IMR-90 (cell line): ENCODE results near the gene GALNT13. TPM values are rescaled to one million over a fixed set of nuclear protein-coding genes. Genes with fewer than 3 reads are reported as not detected.

Experiments used
- ATAC-seq: fragments of 200-7000 bp; cut with Tn5 transposase; 2 replicates; pipeline ENCODE4 v1.9.1; 2020; ENCODE audit warnings: low read depth, mild to moderate bottlenecking, moderate library complexity
- BruUV-seq: library from RNA; stranded (reverse); fragments of 400-500 nt; replicated peaks from 2 replicates; lab custom pipeline; 2021; lab: Mats Ljungman, UMichigan
- CTCF ChIA-PET: fragments of 300-600 bp; formaldehyde crosslinking; extraction: SDS; loops from one replicate; lab custom pipeline; 2021; ENCODE audit warnings: antibody characterized with exemption; lab: Yijun Ruan, JAX
- POLR2A ChIA-PET: fragments of 300-600 bp; sonication (Branson Sonifier 250); formaldehyde crosslinking; loops from one replicate; lab custom pipeline; 2022; ENCODE audit warnings: antibody characterized with exemption; ENCODE audit not compliant: unreplicated experiment; lab: Charles Lee
- DNase-seq: peaks from one replicate; pipeline ENCODE4 v3.0.0; 2013
- H2AFZ ChIP-seq: replicated peaks from 2 replicates; pipeline ENCODE3; 2013; ENCODE audit warnings: low read length, mild to moderate bottlenecking; ENCODE audit not compliant: poor library complexity
- H2AK5ac ChIP-seq: 2 replicates; pipeline ENCODE4 v1.6.1; 2013; ENCODE audit warnings: low read depth, low read length, inconsistent platforms
- H2AK9ac ChIP-seq: replicated peaks from 2 replicates; pipeline ENCODE3; 2013; ENCODE audit warnings: mild to moderate bottlenecking, low read depth, low read length, moderate library complexity; ENCODE audit not compliant: poor library complexity
- H2BK120ac ChIP-seq: 2 replicates; pipeline ENCODE4 v1.6.1; 2013; ENCODE audit warnings: low read depth, low read length, inconsistent platforms
- H2BK15ac ChIP-seq: 3 replicates; pipeline ENCODE4 v1.6.1; 2013; ENCODE audit warnings: low read depth, low read length, inconsistent platforms
- H2BK20ac ChIP-seq: 2 replicates; pipeline ENCODE4 v1.6.1; 2013; ENCODE audit warnings: low read depth, mild to moderate bottlenecking, inconsistent platforms, low read length, moderate library complexity
- H2BK5ac ChIP-seq: 2 replicates; pipeline ENCODE4 v1.6.1; 2013; ENCODE audit warnings: mild to moderate bottlenecking, low read depth, low read length, inconsistent platforms; ENCODE audit not compliant: poor library complexity, severe bottlenecking
- H3K14ac ChIP-seq: replicated peaks from 2 replicates; pipeline ENCODE4 v1.6.1; 2013; ENCODE audit warnings: low read depth, low read length, inconsistent platforms
- H3K18ac ChIP-seq: 2 replicates; pipeline ENCODE4 v1.6.1; 2013; ENCODE audit warnings: low read depth, low read length, control low read depth
- H3K23ac ChIP-seq: 2 replicates; pipeline ENCODE4 v1.6.1; 2013; ENCODE audit warnings: low read depth, low read length, inconsistent platforms
- H3K27ac ChIP-seq: 2 replicates; pipeline ENCODE4 v1.5.1; 2013; ENCODE audit warnings: mild to moderate bottlenecking, control low read depth, low read length; ENCODE audit not compliant: insufficient read depth
- H3K27me3 ChIP-seq: 2 replicates; pipeline ENCODE4 v1.6.1; 2013; ENCODE audit warnings: low read length; ENCODE audit not compliant: control insufficient read depth, insufficient read depth
- H3K36me3 ChIP-seq: 2 replicates; pipeline ENCODE4 v1.6.1; 2013; ENCODE audit warnings: low read length, mixed read lengths; ENCODE audit not compliant: control insufficient read depth, insufficient read depth
- H3K4ac ChIP-seq: 2 replicates; pipeline ENCODE4 v1.6.1; 2013; ENCODE audit warnings: low read depth, low read length, inconsistent platforms
- H3K4me1 ChIP-seq: 2 replicates; pipeline ENCODE4 v1.6.1; 2013; ENCODE audit warnings: low read length, mixed read lengths; ENCODE audit not compliant: control insufficient read depth, insufficient read depth
- H3K4me2 ChIP-seq: 2 replicates; pipeline ENCODE4 v1.6.1; 2013; ENCODE audit warnings: low read depth, mild to moderate bottlenecking, control low read depth, low read length, moderate library complexity
- H3K4me3 ChIP-seq: 2 replicates; pipeline ENCODE4 v1.5.1; 2013; ENCODE audit warnings: low read depth, mild to moderate bottlenecking, control low read depth, low read length, moderate library complexity; ENCODE audit not compliant: insufficient read depth
- H3K56ac ChIP-seq: 2 replicates; pipeline ENCODE4 v1.6.1; 2013; ENCODE audit warnings: low read length, inconsistent platforms; ENCODE audit not compliant: insufficient read depth; ENCODE audit errors: extremely low read depth
- H3K79me1 ChIP-seq, 2 experiments: 2 replicates each; pipeline ENCODE4 v1.6.1; 2013; ENCODE audit warnings: low read length in 2 of 2, inconsistent platforms in 1 of 2, low read depth in 1 of 2
- H3K9ac ChIP-seq: 2 replicates; pipeline ENCODE4 v1.6.1; 2013; ENCODE audit warnings: low read depth, low read length, control low read depth
- H3K9me1 ChIP-seq: 2 replicates; pipeline ENCODE4 v1.6.1; 2013; ENCODE audit warnings: low read length, inconsistent platforms; ENCODE audit not compliant: insufficient read depth
- H3K9me3 ChIP-seq: 2 replicates; pipeline ENCODE4 v1.6.1; 2013; ENCODE audit warnings: low read length; ENCODE audit not compliant: control insufficient read depth, insufficient read depth
- H4K20me1 ChIP-seq: 2 replicates; pipeline ENCODE4 v1.6.1; 2013; ENCODE audit warnings: low read length, inconsistent platforms; ENCODE audit not compliant: insufficient read depth
- H4K5ac ChIP-seq: 2 replicates; pipeline ENCODE4 v1.6.1; 2013; ENCODE audit warnings: mild to moderate bottlenecking, low read depth, low read length, control low read depth
- H4K8ac ChIP-seq, 2 experiments: 2 replicates each; pipeline ENCODE4 v1.6.1; 2013; ENCODE audit warnings: low read depth in 2 of 2, low read length in 2 of 2, control low read depth in 1 of 2, inconsistent platforms in 1 of 2
- H4K91ac ChIP-seq: 2 replicates; pipeline ENCODE4 v1.6.1; 2013; ENCODE audit warnings: low read depth, low read length, inconsistent platforms; ENCODE audit not compliant: insufficient read depth
- BHLHE40 ChIP-seq: fragments of 150-350 bp; IDR thresholded peaks from 2 replicates; pipeline ENCODE4 v1.6.1; 2016; ENCODE audit warnings: mild to moderate bottlenecking, low read depth, low read length
- CEBPB ChIP-seq: IDR thresholded peaks from 2 replicates; pipeline ENCODE4 v1.6.1; 2012; ENCODE audit warnings: low read depth, low read length, improper control_type of control experiment
- CHD1 ChIP-seq: IDR thresholded peaks from 2 replicates; pipeline ENCODE4 v1.6.1; 2012; ENCODE audit warnings: low read depth, low read length, improper control_type of control experiment
- FOS ChIP-seq: fragments of 150-350 bp; IDR thresholded peaks from 2 replicates; pipeline ENCODE4 v1.6.1; 2016; ENCODE audit warnings: low read depth, low read length
- MAFK ChIP-seq: IDR thresholded peaks from 2 replicates; pipeline ENCODE4 v1.6.1; 2012; ENCODE audit warnings: low read depth, low read length, improper control_type of control experiment
- MAZ ChIP-seq: IDR thresholded peaks from 2 replicates; pipeline ENCODE4 v1.6.1; 2012; ENCODE audit warnings: low read depth, mild to moderate bottlenecking, low read length, improper control_type of control experiment, moderate library complexity, borderline replicate concordance
- MXI1 ChIP-seq: IDR thresholded peaks from 2 replicates; pipeline ENCODE4 v1.6.1; 2012; ENCODE audit warnings: low read depth, mild to moderate bottlenecking, low read length, moderate library complexity, borderline replicate concordance
- NFE2L2 ChIP-seq: fragments of 150-350 bp; IDR thresholded peaks from 2 replicates; pipeline ENCODE4 v1.6.1; 2016; ENCODE audit warnings: low read depth, mild to moderate bottlenecking, low read length
- RAD21 ChIP-seq: IDR thresholded peaks from 2 replicates; pipeline ENCODE4 v1.6.1; 2012; ENCODE audit warnings: low read length, improper control_type of control experiment
- RFX5 ChIP-seq: IDR thresholded peaks from 2 replicates; pipeline ENCODE4 v1.8.0; 2012; ENCODE audit warnings: low read depth, mild to moderate bottlenecking, low read length, moderate library complexity
- SMC3 ChIP-seq: fragments of 150-350 bp; IDR thresholded peaks from 2 replicates; pipeline ENCODE4 v1.6.1; 2016; ENCODE audit warnings: low read depth, mild to moderate bottlenecking, antibody characterized with exemption, low read length, moderate library complexity
- WGBS, 2 experiments: methylation state at CpG; one replicate each; pipeline versions ENCODE4 v1.1.5 to v1.1.7; 2013; ENCODE audit warnings: missing lambda C conversion rate in 2 of 2; ENCODE audit not compliant: insufficient read length in 1 of 2; ENCODE audit errors: extremely low coverage in 2 of 2; 5-methylcytosine and 5-hydroxymethylcytosine counted together
- dilution Hi-C: fragments of 300-500 bp; cut with HindIII; formaldehyde crosslinking; loops from one replicate; pipeline ENCODE4 v1.14.3; 2018; ENCODE audit warnings: low sequenced_read_pairs; ENCODE audit not compliant: unreplicated experiment
- in situ Hi-C: fragments of 300-500 bp; cut with MboI; formaldehyde crosslinking; loops from 3 replicates; pipeline ENCODE4 v1.14.3; 2019; ENCODE audit warnings: low sequenced_read_pairs, inconsistent platforms, mixed read lengths
- intact Hi-C: fragments of 100-400 bp; cut with micrococcal nuclease; formaldehyde crosslinking; loops from 2 replicates; pipeline ENCODE4 v1.10.0; 2022
- polyA plus RNA-seq, 3 experiments: library from polyadenylated mRNA; depleted of rRNA; stranded (reverse); fragments of >200 nt; gene quantifications; 2 replicates each; pipeline ENCODE4 v1.2.3, GENCODE V29; 2012; ENCODE audit warnings: low replicate concordance in 1 of 3
- total RNA-seq: library from RNA; depleted of rRNA; stranded (reverse); fragments of >200 nt; gene quantifications from 2 replicates; pipeline ENCODE4 v1.2.3, GENCODE V29; 2012
- TF ChIP-seq, protein P1 (sequence below): fragments of 150-350 bp; IDR thresholded peaks from 2 replicates; pipeline ENCODE4 v1.6.1; 2017; ENCODE audit warnings: mild to moderate bottlenecking, antibody characterized with exemption, low read length, low read depth
- TF ChIP-seq, protein P2 (sequence below): conservative IDR thresholded peaks from 2 replicates; pipeline ENCODE4 v1.5.1; 2012; ENCODE audit warnings: mild to moderate bottlenecking, low read depth, low read length, improper control_type of control experiment

The GALNT13 gene
- total and polyA plus RNA-seq, 2 of the 4 experiments (the other 2 are of a cell fraction) = 0.03 TPM; not detected in 1

DNA sequence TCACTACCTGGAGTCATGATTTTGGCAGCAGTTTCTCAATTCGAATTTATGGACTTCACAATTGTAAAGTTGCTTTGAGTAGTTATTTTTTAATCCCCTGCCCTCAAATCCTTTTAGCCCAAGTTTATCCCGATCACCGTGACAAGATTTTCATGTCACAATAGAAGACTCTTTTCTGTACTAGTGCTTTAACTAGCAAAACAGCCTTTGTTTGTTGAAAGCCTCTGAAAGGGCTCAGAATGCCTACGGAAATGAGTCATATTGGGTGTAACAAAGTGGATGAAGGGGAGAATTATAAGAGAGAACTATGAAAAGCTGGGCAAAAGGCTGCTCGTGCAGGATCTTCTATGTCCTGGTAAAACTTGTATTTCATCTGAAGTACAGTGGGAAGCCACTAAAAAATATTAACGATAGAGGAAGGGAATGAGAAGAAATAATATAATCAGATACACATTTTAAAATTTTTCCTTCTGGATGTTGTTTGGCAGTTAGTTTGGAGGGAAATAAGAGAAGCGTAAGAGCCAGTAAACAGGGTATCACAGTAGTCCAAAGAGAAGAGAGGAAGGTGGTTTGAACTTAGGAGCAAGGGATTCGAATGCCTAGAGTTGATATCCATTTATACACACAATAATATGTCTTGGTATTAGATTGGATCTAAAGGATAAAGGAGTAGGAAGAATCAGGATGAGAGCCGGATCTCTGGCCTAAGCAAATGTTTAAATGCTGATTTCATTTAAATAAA lies 114.9 kb downstream of the GALNT13 start:
- H4K91ac ChIP-seq = no peak overlapping the region
- no peak for DNase-seq
- 11% methylated on average over 1 of the region's 9 CpGs; no CpG with 5 or more reads in 1 of the 2 experiments for WGBS, 2 experiments

More for the DNA sequence above, 114.9 kb downstream of the GALNT13 start:
- Histone ChIP-seq H2AFZ (no peak overlapping the region), H4K8ac (no peak overlapping the region), H2BK120ac (no peak overlapping the region), H4K5ac (no peak overlapping the region), H3K9me1 (no peaks in the 10 kb centered on the region), H3K4me3 (no peak overlapping the region), H3K27me3 (no peaks in the 10 kb centered on the region), H3K79me1 (no peaks in the 10 kb centered on the region), H2AK5ac (no peak overlapping the region), H3K9ac (no peak overlapping the region), H3K4me2 (no peak overlapping the region), H2BK15ac (no peak overlapping the region), H3K14ac (no peak overlapping the region), H3K4ac (no peak overlapping the region), H3K9me3 (0 out of 2 replicates have a peak, but pooled peaks cover 2% of the 10 kb centered on the region), H3K27ac (no peak overlapping the region), H3K36me3 (no peaks in the 10 kb centered on the region), H3K23ac (no peak overlapping the region), H3K56ac (no peak overlapping the region), H2BK20ac (no peak overlapping the region), H3K18ac (no peak overlapping the region), H2BK5ac (no peak overlapping the region), H2AK9ac (no peak overlapping the region), H4K20me1 (no peaks in the 10 kb centered on the region), H3K4me1 (no peaks in the 10 kb centered on the region)
- ChIA-PET POLR2A (no interaction called here), CTCF (no interaction called here)
- no peak for ATAC-seq
- dilution Hi-C loops = no loop called here
- intact Hi-C loops = no loop called here
- BruUV-seq = no TSS peak
- TF ChIP-seq RAD21 (no peak), NFE2L2 (no peak), MAZ (no peak), CEBPB (no peak), FOS (no peak), CHD1 (no peak), SMC3 (no peak), MAFK (no peak), MXI1 (no peak), BHLHE40 (no peak), RFX5 (no peak)
- TF ChIP-seq, protein P1, sequence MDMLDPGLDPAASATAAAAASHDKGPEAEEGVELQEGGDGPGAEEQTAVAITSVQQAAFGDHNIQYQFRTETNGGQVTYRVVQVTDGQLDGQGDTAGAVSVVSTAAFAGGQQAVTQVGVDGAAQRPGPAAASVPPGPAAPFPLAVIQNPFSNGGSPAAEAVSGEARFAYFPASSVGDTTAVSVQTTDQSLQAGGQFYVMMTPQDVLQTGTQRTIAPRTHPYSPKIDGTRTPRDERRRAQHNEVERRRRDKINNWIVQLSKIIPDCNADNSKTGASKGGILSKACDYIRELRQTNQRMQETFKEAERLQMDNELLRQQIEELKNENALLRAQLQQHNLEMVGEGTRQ = no peak
- TF ChIP-seq, protein P2, sequence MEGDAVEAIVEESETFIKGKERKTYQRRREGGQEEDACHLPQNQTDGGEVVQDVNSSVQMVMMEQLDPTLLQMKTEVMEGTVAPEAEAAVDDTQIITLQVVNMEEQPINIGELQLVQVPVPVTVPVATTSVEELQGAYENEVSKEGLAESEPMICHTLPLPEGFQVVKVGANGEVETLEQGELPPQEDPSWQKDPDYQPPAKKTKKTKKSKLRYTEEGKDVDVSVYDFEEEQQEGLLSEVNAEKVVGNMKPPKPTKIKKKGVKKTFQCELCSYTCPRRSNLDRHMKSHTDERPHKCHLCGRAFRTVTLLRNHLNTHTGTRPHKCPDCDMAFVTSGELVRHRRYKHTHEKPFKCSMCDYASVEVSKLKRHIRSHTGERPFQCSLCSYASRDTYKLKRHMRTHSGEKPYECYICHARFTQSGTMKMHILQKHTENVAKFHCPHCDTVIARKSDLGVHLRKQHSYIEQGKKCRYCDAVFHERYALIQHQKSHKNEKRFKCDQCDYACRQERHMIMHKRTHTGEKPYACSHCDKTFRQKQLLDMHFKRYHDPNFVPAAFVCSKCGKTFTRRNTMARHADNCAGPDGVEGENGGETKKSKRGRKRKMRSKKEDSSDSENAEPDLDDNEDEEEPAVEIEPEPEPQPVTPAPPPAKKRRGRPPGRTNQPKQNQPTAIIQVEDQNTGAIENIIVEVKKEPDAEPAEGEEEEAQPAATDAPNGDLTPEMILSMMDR = no peak
- in situ Hi-C loops = no loop called here
